CD4-positive, alpha-beta T cell treated with Interferon gamma for 1 hour (primary cell): Measurements from ENCODE around the gene KRT12.
"Not testable (repeated sequence)": the region's sequence is repeated elsewhere in the genome, so short reads cannot be mapped to it uniquely, and the experiment has no call there.

Source experiments
- DNase-seq: peaks from one replicate; pipeline ENCODE4 v3.0.0-alpha.2; 2020

KRT12 gene

DNA sequence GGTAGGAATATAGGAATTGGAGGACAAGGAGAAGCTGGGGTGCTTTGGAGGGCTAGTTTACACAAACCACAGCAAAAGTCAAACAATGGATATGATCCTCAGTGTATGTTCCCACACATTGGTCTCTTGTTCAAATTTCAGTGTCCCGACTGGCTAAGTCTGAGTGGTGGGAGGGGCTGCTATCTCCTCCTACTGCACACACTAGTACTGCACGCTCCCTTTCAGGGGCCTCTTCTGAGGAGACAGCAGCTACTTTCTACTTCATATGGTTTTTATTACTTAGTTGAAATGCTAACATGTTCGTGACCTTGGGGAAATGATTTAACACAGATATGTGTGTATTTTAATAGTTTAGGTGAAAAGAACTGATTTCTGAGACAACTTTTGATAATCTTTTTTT, 25.8 kb downstream of the KRT12 start:
- no peak for DNase-seq

DNA sequence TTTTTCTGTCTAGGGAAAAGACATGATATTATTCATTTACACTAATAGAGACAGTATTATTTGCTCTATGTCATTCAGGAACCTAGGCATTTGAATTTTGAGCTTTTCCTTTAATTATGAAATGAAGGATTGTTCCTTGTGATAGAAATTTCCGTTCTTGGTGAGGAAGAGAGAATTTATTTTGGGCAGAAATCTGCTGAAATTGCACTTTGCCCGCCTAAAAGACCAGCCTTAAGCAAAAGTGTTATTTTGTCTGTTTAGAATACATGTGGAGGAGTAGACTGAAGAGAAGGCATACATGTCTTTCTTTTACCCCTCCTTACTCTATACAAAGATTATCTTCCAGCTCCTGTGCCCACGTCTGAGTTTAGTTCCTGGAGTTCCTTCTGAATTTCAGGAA, 27.8 kb downstream of the KRT12 start:
- no peak for DNase-seq

- no peak for DNase-seq
Observed at GRCh38 chr17:40836020-40836419, 31.0 kb downstream of the KRT12 start.

DNA sequence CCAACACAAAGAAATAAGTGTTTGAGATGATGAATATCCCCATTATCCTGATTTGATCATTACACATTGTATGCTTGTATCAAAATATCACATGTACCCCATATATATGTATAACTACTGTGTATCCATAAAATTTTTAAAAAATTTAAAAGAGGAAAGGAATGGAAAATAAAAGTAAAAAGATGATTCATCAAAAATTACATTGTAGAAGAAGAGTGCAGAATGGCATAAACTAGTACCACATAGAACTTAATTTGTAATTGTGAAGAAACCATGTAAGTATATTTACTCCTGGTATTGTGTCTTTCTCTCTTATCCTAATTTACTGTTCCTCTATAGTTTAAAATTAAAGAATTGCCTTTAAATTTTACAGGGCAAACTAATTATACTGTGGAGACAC, 33.1 kb downstream of the KRT12 start:
- no peak for DNase-seq

DNA sequence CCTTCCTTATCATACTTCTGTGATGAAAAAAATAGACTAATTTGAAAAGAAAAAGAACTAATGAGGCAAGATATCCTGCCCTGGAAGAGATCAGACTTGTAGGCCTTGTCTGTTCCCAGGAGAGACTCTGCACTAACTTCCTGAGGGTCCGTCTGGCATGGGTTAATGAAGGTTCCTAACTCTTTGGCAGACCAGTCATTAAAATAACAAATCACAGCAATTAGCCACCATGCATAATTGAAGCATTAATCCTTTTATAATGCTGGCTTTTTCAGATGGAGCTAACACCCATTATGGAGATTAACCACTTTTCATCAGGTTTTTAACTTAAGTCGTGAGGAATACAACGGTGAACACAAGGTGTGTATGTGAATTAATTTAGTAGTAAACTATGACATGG, 34.2 kb downstream of the KRT12 start:
- no peak for DNase-seq

GRCh38 chr17:40830085-40830776, 36.8 kb downstream of the KRT12 start:
- no peak for DNase-seq

DNA sequence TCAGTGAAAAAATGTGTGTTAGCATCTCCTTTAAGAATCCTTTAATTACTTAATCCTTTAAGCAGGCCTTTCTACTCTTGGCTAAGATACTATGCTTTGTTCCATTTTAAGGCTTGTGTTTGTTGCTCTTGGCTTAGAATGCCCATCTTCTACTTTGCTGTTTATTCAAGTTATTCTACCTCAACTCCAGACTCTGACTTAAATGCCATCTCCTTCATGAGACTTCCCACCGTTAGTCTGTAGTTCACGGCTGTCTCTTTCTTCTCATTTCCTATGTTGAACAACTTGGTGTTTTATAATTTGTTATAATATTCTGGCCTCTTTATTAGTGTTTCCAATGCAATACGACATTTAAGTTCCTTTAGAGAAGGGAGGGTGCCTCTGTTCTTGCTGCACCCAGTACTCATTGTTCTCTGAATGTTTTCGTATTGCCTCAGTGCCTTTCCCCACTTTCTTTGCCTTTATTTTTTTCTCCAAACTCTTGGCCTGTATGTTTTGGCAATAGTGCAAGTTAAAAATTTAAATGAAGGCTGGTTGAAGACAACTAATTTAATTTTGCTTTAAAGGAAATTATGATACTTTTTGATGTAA, 38.5 kb downstream of the KRT12 start:
- no peak for DNase-seq

- no peak for DNase-seq
Observed at GRCh38 chr17:40827746-40828453, 39.1 kb downstream of the KRT12 start.

DNA sequence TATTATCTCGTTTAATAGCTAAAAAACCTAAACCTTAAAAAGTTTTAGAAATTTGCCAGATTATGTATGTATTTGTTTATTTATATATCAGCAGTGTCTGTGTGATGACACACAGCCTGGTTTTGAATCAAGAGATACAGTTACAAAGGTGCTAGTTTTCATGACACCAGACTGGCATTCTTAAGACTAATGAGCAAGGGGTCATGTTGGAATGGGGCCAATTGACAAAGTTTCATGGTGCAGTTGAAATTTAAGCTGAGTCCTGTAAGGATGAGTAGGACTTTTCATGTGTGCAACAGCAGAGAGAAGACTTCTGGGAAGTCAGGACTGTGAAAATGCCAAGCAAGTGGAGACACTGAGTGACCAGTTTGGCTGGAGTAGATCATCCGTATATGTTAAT, 41.4 kb downstream of the KRT12 start:
- DNase-seq = no peak

GRCh38 chr17:40824015-40824832, 42.8 kb downstream of the KRT12 start:
- no peak for DNase-seq

- DNase-seq = no peak
Observed at GRCh38 chr17:40822132-40822812, 44.8 kb downstream of the KRT12 start, which contains the start of gene KRT10. TSS of gene KRT10 (minus strand) at chr17:40822614. CDS start at chr17:40822585, 29 bp downstream.

DNA sequence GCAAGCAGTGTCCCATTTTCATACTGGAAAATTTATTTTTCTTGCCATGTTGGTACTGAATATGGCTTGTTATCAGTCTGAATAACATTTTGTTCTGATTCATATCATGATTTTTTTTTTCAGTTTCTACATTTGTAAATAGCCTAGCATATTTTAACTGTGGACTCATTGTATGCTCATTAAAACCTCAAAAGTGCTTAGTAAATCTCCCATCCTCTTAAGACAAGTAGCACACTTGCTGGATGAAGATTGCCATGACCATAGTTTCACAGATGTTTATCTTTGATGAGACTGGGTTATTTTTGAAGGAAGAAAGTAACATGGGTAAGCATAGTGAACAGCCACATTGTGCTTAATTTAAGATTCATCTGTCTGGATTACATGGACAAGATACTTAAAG, 45.5 kb downstream of the KRT12 start:
- no peak for DNase-seq

DNA sequence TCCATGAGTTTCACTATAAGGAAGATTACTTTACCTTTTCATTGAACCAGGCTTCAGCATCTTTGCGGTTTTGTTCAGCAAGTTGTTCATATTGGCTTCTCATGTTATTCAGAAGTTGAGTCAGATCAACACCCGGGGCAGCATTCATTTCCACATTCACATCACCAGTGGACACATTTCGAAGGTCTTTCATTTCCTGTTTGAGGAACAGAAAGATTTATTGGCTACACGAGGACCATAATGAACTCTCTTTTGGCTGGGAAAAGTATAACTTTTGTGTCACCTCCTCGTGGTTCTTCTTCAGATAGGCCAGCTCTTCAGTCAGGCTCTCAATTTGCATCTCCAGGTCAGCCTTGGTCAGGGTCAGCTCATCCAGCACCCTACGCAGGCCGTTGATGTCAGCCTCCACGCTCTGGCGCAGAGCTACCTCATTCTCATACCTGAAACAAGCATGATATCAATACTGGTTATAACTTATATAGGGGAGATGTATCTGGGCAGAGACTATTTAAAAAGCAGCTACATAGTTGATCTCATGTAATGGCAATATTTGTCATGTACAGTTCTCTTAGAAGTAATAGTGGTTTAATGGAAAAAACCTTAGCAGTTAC, 46.7 kb downstream of the KRT12 start:
- no peak for DNase-seq

DNA sequence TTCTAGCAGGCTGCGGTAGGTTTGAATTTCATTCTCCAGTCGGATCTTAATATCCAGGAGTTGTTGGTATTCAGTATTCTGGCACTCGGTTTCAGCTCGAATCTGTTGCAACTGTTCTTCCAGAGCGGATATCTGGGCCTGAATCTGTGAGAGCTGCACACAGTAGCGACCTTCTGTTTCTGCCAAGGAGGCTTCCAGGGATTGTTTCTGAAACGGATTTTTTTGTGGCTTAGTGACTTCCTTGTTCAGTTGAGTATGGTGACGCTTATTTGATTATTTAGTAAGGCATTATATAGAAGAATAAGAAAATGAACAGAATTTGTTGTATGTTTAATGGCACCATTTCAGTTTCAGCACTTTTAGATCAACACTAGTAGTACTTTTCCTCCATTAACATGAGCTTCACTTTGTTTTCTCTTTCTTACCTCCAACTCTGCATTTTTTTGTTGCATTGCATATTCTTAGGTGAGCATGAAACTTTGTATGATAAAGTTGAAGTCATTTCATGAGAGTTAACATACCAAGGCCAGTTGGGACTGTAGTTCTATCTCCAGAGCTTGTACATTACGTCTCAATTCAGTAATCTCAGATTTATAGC, 47.4 kb downstream of the KRT12 start:
- DNase-seq = no peak

- DNase-seq = peak; percentile 86
Observed at GRCh38 chr17:40818733-40819527, 48.1 kb downstream of the KRT12 start.

- no peak for DNase-seq
Observed at GRCh38 chr17:40818343-40818732, 48.7 kb downstream of the KRT12 start.

DNA sequence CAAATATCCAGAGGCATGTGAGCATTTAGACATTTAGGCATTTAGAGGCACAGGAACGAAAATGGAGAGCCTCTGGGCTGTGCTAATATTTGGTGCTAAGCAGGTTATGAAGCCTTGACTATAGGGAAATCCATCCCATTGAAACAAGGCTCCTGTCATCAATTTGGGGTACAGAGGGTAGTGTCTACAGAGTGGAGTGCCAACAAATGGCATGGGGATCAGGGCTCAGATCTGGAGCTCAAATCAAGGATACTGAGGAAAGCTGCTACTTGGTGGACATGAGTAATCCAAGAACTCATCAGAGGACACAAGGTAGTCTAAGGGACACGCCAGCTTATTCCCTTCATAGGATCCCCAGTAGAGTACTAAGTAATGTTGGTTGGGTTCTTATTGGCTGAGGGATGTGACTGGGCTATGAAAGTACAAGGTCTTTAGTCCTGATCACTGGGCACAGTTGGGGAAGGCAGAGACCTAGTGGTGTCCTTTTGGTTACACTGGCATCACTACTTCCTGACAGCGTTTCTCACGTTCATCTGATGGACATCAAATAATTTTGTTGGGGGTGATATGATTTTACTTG, 49.8 kb downstream of the KRT12 start:
- no peak for DNase-seq

DNA sequence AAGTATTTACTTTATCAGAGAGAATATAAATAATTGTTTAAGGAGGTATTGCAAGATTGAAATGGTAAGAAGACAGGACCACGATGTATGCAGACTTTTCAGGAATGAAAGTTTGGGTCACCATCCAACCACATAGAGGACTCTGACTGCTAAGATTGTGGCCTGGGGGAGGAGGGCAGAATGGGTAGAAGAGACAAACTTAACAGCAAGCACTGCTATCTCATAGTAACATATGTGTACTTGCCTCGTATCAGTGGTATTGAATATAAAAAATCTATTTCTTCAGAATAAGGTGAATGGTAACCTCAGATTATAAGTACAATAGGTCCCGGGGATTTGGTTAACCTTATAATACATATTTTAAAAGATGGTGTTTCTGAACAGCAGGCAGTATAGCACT, 50.5 kb downstream of the KRT12 start:
- no peak for DNase-seq

DNA sequence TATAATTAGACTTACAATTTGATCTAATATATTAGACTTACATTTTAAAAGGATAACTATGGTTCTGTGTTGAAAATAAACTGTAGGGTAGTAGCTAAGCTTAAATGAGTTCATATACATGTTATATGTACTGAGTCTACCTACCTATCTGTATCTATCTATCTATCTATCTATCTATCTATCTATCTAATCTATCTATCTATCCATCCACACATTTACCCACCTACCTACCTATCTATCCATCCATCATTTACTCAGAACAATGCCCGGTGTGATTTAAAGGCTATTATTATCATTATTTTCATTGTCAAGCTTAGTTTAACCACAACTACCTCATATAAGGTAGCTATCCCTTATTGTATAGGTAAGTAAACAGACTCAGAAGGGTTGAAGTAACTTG, 51.6 kb downstream of the KRT12 start:
- no peak for DNase-seq

DNA sequence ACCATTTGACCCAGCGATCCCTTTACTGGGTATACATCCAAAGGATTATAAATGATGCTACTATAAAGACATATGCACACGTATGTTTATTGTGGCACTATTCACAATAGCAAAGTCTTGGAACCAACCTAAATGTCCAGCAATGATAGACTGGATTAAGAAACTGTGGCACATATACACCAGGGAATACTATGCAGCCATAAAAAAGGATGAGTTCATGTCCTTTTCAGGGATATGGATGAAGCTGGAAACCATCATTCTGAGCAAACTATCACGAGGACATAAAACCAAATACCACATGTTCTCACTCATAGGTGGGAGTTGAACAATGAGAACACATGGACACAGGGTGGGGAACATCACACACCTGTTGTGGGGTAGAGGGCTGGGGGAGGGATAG, 52.4 kb downstream of the KRT12 start:
- not testable (repeated sequence) for DNase-seq

DNA sequence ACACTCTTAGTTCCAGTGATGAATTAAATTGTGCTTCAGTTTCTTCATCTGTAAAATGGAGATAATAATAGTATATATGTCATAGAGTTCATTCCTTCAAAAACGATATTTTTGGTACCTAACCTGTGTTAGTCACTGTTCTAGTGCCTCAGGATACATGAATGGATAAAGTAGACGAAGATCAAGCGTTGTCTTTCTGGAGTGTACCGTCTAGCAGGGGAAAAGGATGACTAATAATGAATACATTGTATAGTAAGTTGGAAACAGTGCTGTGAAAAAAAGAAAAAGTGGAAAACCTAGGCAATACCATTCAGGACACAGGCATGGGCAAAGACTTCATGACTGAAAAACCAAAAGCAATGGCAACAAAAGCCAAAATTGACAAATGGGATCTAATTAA, 53.2 kb downstream of the KRT12 start:
- DNase-seq = no peak
